ENCODE data around the gene RNF14. TPM values are rescaled to one million over a fixed set of nuclear protein-coding genes. Genes with fewer than 3 reads are reported as not detected.

The RNF14 gene
- total and polyA plus RNA-seq, 9 of the 15 experiments (the other 6 are each of a cell fraction or from before 2014, with no cell fraction given), result 36.3 to 140 (median 75.1) TPM

- no peaks in the 10 kb centered on the region for H3K79me2 ChIP-seq (ENCODE audit: control insufficient read depth, insufficient read depth, low read length)
- BruUV-seq (replicated peaks), result no TSS peak
- 3% methylated on average over 2 of the region's 2 CpGs for WGBS (ENCODE audit: insufficient coverage, low coverage, missing lambda C conversion rate)
- no peak overlapping the region for H3K9ac ChIP-seq (ENCODE audit: insufficient read depth in 1 of 2, low read depth in 2 of 2, low read length in 2 of 2)
- no peaks in the 10 kb centered on the region for H3K9me3 ChIP-seq (replicated peaks; ENCODE audit: control insufficient read depth, insufficient read depth, low read depth, low read length)
- no peak overlapping the region for H2AFZ ChIP-seq (ENCODE audit: low read depth, low read length)
- CTCF ChIA-PET (ENCODE audit: low intra/inter-chr PET ratio), result no interaction called here
- no peak for TF ChIP-seq CTBP1 (IDR thresholded peaks at IDR 0.05; ENCODE audit: borderline replicate concordance)
- TF ChIP-seq NCOA2 (IDR thresholded peaks at IDR 0.05; ENCODE audit: partially characterized antibody in 2 of 2), result no peak
- TF ChIP-seq CBFA2T3 (IDR thresholded peaks at IDR 0.05), result no peak
- TF ChIP-seq GABPB1 (CRISPR knock-in tag; IDR thresholded peaks at IDR 0.05), result no peak
- TF ChIP-seq ZNF76 (CRISPR knock-in tag; IDR thresholded peaks at IDR 0.05; ENCODE audit: borderline replicate concordance), result no peak
- no peak for TF ChIP-seq BMI1 (IDR thresholded peaks at IDR 0.05; ENCODE audit: low read length)
- no peak for TF ChIP-seq GATA2 (CRISPR knock-in tag; IDR thresholded peaks at IDR 0.05)
- TF ChIP-seq CREM (IDR thresholded peaks at IDR 0.05; ENCODE audit: low read depth), result no peak
- TF ChIP-seq HMGXB4 (CRISPR knock-in tag; IDR thresholded peaks at IDR 0.05), result no peak
- no peak for TF ChIP-seq SMAD2 (IDR thresholded peaks at IDR 0.05; ENCODE audit: low read depth, low read length)
- no peak overlapping the region for H3K4me2 ChIP-seq (ENCODE audit: insufficient read depth, low read length)
- no peaks in the 10 kb centered on the region for H3K36me3 ChIP-seq (ENCODE audit: control insufficient read depth, insufficient read depth, low read length)
- no peak for FAIRE-seq
- DNase-seq (ENCODE audit: extremely low read depth in 1 of 4, low spot score in 3 of 4), result no peak
- H3K4me1 ChIP-seq (replicated peaks in 1 of 2; ENCODE audit: control insufficient read depth in 2 of 2, insufficient read depth in 2 of 2, low read length in 2 of 2), result peaks cover 0 to 7% of the 10 kb centered on the region in 2 experiments; a peak in 1 of 5 replicates
- no peaks in the 10 kb centered on the region for H3K9me1 ChIP-seq (ENCODE audit: control insufficient read depth, insufficient read depth, low read length)
- H3K27ac ChIP-seq (ENCODE audit: extremely low read depth, low read depth, low read length), result no peak overlapping the region
- in situ Hi-C loops (cut with MboI) (no loop called here), intact Hi-C loops (cut with micrococcal nuclease) (no loop called here)
- H3K4me3 ChIP-seq, result no peak overlapping the region
- POLR2A ChIA-PET, result interaction anchor here (0.6 to 1.6 kb wide), 2 partner anchors 26 to 347 kb away, joined by 3 to 5 read pairs; partner anchors contain the start of gene DELE1
- no peaks in the 10 kb centered on the region for H4K20me1 ChIP-seq (replicated peaks; ENCODE audit: control insufficient read depth, insufficient read depth, low read length)
- H3K27me3 ChIP-seq (ENCODE audit: control insufficient read depth in 2 of 2, insufficient read depth in 2 of 2, low read length in 2 of 2), result peaks cover 24 to 47% of the 10 kb centered on the region in 2 experiments; a peak in 4 of 5 replicates
- no peak for ATAC-seq
Observed at GRCh38 chr5:141949511-141949910, 19.4 kb upstream of the RNF14 start.

All from K562 (cell line).